HG03066 (cell line): ENCODE results near the gene TAF4.

ENCODE experiments used
- ATAC-seq: cut with Tn5 transposase; IDR thresholded peaks from one replicate; pipeline ENCODE4 v1.9.1; 2021; ENCODE audit warnings: low read depth; ENCODE audit not compliant: unreplicated experiment

The TAF4 gene

DNA sequence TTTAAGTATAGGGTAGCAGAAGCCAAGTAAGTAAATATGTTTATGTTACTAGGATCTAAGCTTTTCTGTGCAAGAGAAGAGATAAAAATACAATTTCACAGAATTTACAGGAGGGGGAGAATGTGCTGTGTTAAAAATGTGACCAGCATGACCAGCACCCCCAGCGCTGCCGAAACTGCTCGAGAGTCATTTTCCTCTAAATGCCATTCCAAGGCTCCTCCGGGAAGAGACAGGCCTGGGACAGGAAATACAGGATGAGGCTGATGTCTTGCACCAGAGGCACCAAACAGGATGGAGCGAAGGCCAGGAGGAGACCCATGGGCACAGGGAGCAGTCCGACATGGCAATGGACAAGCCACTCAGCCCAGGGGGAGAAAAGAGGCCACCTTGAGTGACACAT lies 21.1 kb downstream of the TAF4 start:
- no peak for ATAC-seq

DNA sequence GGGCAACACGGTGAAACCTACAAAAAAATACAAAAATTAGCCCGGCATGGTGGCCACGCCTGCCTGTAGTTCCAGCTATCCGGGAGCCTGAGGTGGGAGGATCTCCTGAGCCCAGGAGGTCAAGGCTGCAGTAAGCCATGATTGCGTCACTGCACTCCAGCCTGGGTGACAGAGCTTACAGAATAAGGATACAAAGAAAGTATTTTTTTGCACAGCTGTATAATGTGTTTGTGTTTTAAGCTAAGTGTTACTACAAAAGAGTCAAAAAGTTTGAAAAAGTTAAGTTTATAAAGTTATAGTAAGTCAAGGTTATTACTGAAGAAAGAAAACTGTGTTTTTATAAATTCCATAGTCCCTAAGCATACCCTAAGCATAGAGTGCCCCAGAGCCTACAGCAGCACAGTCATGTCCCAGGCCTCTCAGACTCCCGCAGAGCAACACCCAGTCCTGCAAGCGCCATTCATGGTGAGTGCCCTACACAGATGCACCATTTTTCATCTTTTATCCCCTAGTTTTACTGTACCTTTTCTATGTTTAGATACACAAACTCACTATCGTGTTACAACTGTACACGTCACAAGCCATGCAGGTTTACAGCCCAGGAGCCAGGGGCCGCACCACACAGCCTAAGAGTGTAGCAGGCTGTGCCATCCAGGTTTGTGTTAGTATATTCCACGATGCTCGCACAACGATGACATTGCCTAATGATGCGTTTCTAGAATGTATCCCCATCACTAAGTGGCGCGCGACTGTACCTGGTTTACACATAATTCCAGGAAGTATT lies 22.4 kb downstream of the TAF4 start:
- ATAC-seq, result no peak

DNA sequence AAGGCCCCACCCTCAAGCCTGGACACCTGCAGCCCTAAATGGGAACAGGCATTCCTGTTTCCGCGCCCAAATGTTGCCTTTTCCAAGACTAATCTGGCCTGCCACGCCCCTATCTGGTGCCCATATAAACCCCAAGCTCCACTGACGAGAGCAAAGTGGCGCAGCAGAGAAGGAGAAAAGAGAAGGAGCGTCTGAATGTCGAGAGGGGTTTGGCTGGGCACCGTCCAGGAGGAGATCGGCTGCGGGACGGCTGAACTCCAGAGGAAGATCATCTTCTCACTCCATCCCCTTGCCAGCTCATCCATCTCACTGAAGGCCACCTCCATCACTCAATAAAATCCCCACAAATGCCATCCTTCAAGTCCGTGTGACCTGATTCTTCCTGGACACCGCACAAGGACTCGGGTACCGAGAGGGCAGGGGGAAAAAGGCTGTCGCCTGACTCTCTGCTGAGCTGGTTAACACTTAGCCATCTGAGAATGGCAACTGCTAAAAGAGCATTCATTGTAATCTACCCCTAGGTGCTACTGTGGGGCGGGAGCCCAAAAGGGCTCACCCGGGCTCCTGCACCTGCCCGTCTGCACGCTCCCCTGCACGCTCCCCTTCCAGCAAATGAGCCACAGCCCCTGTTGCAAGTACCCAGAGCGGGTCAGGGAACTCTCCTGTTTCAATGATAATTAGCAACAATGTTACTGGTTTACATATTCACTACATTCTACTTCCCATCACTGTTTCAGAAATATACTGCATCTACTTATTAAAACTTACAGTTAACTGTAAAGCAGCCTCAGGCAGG lies 23.5 kb downstream of the TAF4 start:
- ATAC-seq, result no peak

DNA sequence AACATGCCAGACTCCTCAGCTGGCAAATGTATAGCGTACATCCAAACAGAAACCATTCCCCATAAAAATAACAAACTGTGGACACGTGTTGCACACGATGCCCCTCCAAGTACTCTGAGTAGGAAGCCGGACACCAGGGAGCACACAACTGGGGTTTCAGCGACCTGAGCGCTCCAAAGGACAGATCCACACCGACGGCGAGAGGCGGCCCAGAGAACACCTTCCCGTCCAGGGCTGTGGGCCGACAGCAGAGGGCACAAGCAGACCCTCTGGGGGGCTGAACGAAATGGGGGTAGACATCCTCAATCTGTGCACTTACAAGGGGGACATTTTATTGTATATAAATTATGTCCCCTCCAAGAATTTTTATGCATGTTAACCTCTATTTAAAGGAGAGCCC lies 24.7 kb downstream of the TAF4 start:
- no peak for ATAC-seq

DNA sequence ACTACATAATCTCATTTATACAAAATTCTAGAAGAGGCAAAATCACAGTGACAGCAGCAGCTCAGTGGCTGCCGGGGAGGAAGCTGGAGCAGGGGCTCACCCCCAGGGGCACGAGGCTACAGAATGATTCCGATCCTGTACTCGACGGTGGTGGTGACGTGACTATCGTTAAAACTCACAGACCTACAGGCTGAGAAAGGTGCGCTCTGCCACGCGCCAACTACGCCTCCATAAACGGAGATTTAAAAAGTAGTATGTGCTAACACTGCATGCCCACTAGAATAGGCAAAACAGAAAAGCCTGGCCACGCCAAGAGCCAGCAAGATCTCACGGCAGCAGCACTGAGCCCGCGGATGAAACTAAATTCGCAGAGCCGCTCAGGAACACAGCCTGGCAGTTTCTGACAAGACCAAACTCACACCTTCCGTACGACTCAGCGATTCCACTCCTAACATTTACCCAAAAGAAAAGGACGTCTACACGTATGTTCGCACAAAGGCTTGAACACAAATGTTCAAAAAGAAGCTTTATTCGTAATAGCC lies 25.2 kb downstream of the TAF4 start:
- ATAC-seq, result no peak

DNA sequence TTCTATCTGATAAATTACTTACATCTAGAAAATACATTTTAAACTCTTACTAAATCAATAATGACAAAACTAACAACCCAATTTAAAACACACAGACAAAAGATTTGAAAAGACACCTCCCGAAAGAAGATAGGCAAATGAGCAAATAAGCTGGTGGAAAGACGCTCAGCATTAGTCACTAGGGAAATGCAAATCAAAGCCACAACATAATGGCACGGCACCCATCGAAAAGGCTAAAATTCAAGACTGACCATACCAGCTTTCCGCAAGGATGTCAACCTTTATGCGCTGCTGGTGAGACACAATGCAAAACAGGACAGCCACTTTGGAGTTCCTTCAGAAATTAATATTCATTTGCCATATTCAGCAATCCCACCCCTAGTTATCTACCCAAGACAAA lies 25.9 kb downstream of the TAF4 start:
- ATAC-seq, result no peak

DNA sequence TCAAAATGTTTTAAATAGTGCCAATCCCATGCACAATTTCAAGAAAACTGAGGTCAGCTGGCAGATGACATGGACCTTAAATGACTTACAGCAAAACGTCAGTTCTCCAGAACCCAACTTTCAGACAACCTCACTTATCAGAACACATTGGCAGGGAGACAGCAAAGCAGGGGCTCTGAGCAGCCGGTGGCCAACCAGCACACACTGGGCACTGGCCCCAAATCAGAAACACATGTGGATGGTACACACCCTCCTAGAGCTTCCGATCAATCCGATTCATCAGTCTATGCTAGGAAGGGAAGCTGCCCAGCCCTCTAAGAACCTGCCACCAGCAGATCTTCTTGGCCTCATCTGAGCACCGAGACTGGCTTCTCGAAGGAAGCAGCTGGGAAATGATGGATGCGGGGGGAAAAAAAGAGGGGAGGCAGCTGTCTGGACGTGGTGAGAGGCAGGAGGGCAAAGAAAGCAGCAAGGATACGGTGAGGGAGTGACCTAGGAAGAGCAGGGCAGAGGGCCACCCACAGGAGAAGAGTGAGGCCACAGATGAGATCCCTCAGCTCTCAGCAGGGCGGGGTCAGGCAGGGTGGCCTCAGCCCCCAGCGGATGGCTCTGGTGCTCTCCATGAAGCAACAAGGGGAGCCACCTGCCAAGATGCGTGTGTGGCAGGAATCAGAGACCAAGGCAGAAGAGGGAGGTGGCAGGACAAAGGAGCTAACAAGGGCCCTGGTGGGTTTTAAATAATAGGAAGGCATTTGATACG lies 32.9 kb downstream of the TAF4 start:
- no peak for ATAC-seq

DNA sequence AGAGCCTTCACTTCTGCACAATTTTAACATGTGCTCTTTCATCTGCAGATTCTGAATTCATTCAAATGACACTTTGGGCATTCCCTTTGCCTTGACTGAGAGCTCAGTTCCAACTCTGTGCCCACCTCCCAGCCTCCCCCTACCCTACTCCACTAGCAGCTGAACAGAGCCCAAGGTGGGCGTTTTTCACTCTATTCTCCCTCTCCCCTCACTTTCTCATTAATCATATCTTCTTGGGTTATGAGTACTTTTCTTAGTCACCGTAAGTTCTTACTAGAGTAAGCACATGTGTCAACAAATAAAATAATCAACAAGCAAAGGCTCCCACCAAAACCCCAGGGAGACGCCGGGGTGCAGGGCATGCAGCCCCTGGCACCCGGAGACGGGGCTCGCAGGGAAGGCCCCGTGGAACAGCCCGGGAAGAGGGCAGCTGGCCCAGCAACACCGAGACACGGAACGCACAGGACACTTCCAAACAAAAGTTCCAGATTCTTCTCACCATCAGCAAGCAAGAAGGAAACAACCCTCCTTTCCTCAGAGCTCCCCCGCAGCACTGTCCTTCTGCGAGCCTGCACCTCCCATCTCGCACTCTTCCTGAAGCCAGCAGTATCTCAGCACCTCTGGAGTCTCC lies 34.1 kb downstream of the TAF4 start:
- no peak for ATAC-seq

DNA sequence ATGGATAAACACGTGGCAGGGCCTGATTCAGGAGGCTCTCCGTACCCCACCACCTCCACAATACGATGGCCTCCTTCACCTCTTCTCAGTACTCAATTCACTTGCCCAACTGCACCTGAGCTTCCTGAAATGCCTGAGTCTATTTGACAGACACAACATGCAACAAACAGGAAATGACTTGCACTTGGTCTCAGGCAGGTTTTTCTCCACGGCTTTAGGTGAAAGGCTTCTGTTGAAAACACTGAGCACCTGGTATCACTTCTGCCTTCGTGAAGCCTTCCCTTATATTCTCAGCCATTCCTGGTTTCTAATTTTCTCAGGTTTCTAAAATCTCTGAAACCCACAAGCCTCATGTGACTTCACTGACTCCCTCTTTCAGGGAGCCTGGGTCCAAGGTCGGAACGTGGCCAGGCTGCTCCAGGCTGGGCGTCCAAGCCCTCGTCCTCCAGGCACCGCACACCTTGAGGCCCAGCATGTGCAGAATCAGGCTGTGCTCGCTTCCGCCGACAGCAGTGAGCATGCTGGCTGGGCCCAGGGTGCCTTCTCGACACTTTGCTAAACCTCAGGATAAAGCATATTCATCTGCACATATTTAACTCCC lies 34.7 kb downstream of the TAF4 start:
- no peak for ATAC-seq

DNA sequence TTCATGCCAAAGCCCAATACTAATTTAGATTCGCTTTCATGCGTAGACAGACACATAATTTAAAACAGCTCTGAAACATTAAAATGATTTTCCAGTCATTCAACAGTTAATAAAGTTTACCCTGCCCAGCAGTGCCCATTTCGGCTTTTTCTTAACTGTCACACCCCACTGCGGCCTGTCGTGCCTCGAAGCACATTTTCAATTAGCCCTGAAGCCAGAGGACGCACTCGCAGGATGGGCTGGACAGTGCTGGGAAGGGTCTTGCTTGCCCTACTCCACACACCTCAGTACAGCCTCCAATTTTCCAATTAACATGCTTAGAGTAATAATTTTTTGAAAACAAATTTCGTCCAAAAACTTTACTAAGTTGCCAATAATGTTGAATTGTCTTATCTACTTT lies 35.3 kb downstream of the TAF4 start:
- ATAC-seq, result no peak

DNA sequence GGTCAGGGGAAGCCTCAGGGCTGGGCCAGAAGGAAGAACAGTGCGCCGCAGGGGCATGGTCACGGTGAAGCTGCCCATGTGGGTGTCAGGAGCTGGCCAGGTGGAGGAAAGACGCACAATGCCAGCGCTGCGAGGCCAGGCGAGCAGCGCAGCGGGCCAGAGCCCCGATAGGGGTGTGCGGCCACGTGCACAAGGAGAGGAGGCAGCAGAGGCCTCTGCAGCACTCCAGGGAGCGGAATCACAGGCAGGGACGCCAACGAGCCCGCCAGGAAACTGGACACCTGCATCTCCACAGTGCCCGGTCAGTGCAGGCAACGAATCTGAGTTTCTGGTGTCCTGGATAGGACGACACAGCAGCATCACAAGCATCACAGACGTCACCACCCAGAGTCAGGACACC lies 35.7 kb downstream of the TAF4 start:
- no peak for ATAC-seq

DNA sequence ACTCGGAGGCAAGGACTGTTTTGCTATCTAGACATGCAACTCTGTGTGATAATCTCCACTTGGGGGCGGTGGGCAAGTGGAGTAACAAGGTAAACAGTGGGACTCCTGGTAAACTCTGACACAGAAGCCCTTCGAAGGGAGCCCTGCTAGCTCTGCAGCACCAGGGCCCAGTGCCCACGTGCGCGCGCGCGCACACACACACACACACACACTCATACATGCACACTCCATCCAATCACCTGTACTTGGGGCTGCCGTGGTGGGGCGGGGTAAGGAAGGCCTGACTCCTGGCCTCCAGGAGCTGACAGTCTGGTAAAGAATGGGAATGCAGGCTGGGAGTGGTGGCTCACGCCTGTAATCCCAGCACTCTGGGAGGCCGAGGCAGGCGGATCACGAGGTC lies 36.4 kb downstream of the TAF4 start:
- ATAC-seq, result no peak

DNA sequence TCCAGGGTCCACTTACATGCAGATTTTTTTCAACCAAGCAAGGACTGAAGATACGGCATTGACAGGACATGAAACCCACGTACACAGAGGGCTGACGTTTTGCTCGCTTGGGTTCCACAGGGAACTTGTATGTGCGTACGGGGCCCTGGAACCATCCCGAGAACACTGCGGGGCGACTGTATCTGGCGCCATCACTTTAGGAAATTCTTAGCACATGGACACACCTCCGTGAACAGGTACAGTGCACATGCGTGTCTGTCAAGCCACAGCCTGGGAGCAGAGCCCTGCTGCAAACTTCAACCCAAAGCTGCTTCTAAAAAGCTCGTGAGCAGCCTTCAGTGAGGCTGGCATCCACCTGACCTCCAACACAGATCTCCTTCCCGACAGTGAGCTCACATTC lies 37.3 kb downstream of the TAF4 start:
- no peak for ATAC-seq

DNA sequence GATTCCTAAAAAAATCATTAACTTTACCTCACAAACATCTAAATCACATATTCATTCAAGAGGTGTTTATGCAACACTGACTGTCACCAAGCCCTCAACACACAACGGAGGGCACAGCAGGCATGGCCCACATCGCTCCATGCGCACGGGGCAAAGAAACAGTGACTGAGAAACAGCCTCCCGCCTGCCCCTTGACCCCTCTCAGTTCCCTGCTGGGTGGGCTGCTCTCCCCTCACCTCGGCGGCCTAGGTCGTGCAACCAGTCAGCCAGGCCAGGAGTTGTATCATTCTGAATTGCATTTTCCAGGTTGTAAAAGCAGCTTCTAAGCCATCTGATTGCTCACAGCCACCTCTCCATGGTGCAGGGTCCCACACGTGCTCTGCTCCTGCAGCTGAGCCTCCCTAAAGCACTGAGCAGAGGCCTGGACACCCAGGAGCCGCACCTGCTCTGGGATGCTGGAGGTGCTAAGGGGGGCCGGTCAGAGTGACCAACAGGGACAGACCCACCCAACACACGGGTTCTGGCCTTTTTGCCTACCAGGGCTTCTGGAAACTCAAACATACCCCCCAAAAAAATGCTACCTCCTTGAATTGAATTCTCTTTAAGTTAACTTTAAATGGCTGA lies 37.9 kb downstream of the TAF4 start:
- no peak for ATAC-seq

DNA sequence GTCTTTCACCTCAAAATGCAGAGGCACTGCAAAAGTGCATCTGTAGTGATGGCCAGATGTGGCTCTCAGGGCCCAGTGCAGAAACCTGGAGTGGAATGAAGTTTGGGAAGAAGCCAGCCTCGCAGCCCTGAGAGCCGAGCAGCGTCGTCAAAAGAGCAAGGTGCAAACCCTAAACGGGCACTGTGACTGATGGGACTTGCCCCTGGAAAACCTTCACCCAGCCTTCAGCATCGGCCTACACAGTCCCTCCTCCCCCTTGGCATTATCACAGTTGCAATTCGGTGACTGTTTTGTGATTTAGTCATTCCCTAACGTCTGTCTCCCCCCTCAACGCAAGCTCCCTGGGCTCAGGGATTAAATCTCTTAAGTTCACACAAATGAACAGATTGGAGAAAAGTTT lies 38.6 kb downstream of the TAF4 start:
- ATAC-seq, result no peak

DNA sequence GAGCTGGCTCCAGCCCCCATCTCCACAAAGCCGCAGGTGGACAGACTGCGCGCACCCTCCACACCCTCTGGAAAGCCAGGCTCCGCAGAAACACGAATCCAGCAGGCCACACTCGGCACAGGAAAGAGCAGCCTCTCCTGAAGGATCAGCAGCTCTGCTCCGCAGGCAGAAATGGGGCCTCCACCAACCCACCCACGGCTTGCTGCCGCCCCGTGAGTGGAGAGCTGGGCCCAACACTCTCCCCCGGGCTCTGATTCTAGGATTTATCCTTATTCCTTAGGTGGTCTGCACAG lies 39.2 kb downstream of the TAF4 start:
- no peak for ATAC-seq

DNA sequence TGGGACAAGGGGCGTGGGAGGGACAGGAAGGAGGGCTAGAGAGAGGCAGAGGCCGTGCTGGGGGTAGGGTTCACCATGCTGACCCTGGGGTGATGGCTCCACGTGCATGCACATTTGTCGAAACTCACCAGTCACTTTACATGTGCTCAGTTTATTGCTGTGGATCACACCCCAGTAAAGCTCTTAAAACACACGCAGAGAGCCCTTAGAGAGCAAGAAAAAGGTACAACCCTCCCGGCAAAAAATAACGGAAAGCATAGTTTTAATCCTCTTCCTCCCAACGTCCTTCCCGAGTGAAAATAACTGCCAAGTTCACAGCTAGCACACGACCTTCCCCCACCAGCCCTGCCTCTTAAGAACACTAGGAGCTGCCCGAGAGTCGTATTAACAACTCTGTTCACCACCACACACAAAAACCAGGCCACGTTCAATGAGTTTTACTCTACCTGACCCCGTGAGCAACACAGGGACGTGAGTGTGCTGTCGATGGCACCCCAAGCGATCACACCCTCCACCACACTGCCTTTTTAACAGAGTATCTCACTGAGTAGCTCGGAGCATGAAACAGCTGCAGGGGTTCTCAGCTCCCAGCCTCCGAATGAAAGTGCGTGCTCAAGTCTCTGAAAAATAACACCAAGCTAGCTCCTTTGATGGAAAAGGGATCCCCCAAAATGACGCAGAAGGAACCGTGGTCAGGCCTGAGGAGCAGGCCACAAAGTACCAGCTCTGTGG lies 39.7 kb downstream of the TAF4 start:
- no peak for ATAC-seq

DNA sequence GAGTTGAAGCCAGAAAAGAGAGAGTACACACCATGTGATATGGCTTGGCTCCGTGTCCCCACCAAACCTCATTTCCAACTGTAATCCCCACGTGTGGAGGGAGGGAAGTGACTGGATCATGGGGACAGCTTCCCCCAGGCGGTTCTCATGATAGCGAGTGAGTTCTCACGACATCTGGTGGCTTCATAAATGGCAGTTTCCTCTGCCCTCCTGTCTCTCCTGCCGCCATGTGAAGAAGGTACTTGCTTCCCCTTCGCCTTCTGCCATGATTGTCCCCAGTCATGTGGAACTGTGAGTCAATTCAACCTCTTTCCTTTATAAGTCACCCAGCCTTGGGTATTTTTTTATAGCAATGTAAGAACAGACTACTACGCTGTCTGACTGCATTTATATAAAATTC lies 40.3 kb downstream of the TAF4 start:
- no peak for ATAC-seq

DNA sequence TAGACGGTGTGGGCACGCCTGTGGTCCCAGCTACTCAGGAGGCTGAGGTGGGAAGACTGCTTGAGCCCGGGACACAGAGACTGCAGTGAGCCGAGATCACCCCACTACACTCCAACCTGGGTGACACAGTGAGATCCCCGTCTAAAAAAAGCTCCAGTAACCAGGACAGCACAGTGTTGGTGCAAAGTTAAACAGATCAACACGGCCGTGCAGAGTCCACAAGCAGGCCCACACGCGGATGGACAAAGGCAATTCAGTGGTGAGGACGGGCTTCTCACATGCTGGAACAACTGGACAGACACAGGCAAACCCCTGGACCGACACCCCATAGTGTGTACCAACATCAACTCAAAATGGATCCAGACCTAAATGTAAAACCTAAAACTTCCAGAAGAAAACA lies 41.7 kb downstream of the TAF4 start:
- ATAC-seq, result no peak
